ENCODE results near the gene HSPG2. TPM values are rescaled to one million over a fixed set of nuclear protein-coding genes. Genes with fewer than 3 reads are reported as not detected.
A peak's percentile ranks its signal among the peaks of the same experiment; 100 is the strongest.

Gene HSPG2
- total RNA-seq, 1 donor from 2014 or later, result 28.7 TPM

- Histone ChIP-seq H3K27me3 (ENCODE audit: control insufficient read depth, insufficient read depth, low read length) (no peaks in the 10 kb centered on the region), H3K4me3 (ENCODE audit: low read depth, low read length) (no peak overlapping the region), H3K36me3 (ENCODE audit: control insufficient read depth, insufficient read depth, low read length) (peaks cover 10% of the 10 kb centered on the region)
- DNase-seq (ENCODE audit: low read depth) (no peak), FAIRE-seq (no peak)
- TF ChIP-seq, protein P1, sequence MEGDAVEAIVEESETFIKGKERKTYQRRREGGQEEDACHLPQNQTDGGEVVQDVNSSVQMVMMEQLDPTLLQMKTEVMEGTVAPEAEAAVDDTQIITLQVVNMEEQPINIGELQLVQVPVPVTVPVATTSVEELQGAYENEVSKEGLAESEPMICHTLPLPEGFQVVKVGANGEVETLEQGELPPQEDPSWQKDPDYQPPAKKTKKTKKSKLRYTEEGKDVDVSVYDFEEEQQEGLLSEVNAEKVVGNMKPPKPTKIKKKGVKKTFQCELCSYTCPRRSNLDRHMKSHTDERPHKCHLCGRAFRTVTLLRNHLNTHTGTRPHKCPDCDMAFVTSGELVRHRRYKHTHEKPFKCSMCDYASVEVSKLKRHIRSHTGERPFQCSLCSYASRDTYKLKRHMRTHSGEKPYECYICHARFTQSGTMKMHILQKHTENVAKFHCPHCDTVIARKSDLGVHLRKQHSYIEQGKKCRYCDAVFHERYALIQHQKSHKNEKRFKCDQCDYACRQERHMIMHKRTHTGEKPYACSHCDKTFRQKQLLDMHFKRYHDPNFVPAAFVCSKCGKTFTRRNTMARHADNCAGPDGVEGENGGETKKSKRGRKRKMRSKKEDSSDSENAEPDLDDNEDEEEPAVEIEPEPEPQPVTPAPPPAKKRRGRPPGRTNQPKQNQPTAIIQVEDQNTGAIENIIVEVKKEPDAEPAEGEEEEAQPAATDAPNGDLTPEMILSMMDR (IDR thresholded peaks at IDR 0.05; ENCODE audit: insufficient read depth, low read length, severe bottlenecking), result no peak
These were observed 33.3 kb downstream of the HSPG2 start for GRCh38 chr1:21903638-21904453.

DNA sequence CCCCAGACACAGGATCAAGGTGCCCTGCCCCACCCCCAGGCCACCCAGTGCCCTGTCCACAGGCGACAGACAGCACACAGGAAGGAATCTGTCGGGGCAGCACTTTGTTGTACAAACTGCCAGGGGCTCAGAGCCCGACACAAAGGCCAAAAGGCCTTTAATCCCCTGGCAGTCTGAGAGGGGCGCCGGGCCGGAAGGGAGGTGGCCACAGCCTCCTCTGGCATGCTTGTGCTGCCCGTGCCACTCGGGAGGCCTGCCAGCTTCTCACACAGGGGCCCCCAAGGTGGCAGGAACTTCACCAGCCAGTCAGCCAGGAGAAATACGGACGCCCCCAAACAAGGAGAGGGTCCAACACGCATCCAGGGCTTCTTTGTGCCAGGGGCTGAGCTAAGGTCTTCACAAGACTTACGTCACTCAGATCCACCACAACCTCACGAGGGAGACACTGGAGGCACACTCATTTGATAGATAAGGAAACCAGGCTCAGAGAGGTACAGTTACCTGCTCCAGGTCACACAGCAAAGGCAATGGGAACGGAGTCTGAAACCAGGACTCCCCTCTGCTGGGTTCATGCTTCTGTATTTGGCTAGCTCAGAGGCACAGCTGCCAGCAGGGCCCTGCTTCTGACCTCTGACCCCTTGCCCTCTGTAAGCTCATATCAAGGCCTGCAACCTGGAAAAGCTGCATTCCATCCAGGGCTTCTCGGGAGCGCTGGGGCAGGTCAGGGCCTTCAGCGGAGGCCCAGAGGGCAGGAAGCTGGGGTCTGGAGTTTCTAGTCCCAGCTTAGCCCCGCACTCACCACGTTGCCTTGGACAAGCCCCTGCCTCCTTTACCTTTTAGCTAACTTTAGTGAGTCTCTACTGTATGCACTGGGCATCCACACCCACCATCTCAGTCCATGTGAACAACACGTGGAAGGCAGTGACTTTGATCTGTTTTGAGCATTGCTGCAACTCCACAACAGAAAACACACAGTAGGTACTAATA is 34.8 kb downstream of the HSPG2 start:
- TF ChIP-seq, protein P1 (IDR thresholded peaks at IDR 0.05; ENCODE audit: insufficient read depth, low read length, severe bottlenecking), result no peak
- FAIRE-seq, result peak; percentile 28

GRCh38 chr1:21901473-21901847 is 35.6 kb downstream of the HSPG2 start:
- TF ChIP-seq, protein P1 (IDR thresholded peaks at IDR 0.05; ENCODE audit: insufficient read depth, low read length, severe bottlenecking), result no peak
- H3K36me3 ChIP-seq (ENCODE audit: control insufficient read depth, insufficient read depth, low read length), result peaks cover 22% of the 10 kb centered on the region
- H3K27me3 ChIP-seq (ENCODE audit: control insufficient read depth, insufficient read depth, low read length), result no peaks in the 10 kb centered on the region
- DNase-seq (ENCODE audit: low read depth), result no peak
- H3K4me3 ChIP-seq (ENCODE audit: low read depth, low read length), result no peak overlapping the region
- FAIRE-seq, result no peak

More for the DNA sequence above, 34.8 kb downstream of the HSPG2 start:
- no peak for DNase-seq (ENCODE audit: low read depth)
- Histone ChIP-seq H3K36me3 (ENCODE audit: control insufficient read depth, insufficient read depth, low read length) (peaks cover 20% of the 10 kb centered on the region), H3K27me3 (ENCODE audit: control insufficient read depth, insufficient read depth, low read length) (no peaks in the 10 kb centered on the region), H3K4me3 (ENCODE audit: low read depth, low read length) (no peak overlapping the region)

- H3K27me3 ChIP-seq (ENCODE audit: control insufficient read depth, insufficient read depth, low read length), result no peaks in the 10 kb centered on the region
- FAIRE-seq (no peak), DNase-seq (ENCODE audit: low read depth) (no peak)
- H3K4me3 ChIP-seq (ENCODE audit: low read depth, low read length), result no peak overlapping the region
- TF ChIP-seq, protein P1 (IDR thresholded peaks at IDR 0.05; ENCODE audit: insufficient read depth, low read length, severe bottlenecking), result no peak
- peaks cover 24% of the 10 kb centered on the region for H3K36me3 ChIP-seq (ENCODE audit: control insufficient read depth, insufficient read depth, low read length)
These were observed 36.2 kb downstream of the HSPG2 start for GRCh38 chr1:21900766-21901472.

- TF ChIP-seq, protein P1 (IDR thresholded peaks at IDR 0.05; ENCODE audit: insufficient read depth, low read length, severe bottlenecking), result no peak
- H3K4me3 ChIP-seq (ENCODE audit: low read depth, low read length), result no peak overlapping the region
- H3K27me3 ChIP-seq (ENCODE audit: control insufficient read depth, insufficient read depth, low read length), result no peaks in the 10 kb centered on the region
- FAIRE-seq (no peak), DNase-seq (ENCODE audit: low read depth) (no peak)
- H3K36me3 ChIP-seq (ENCODE audit: control insufficient read depth, insufficient read depth, low read length), result peaks cover 32% of the 10 kb centered on the region
These were observed 37.1 kb downstream of the HSPG2 start for GRCh38 chr1:21899987-21900386.

All from bronchial epithelial cell (primary cell).